B cell (primary cell): ENCODE results near the gene INO80C. TPM values are rescaled to one million over a fixed set of nuclear protein-coding genes. Genes with fewer than 3 reads are reported as not detected.

Experiments used
- ATAC-seq: fragments of 200-7000 bp; cut with Tn5 transposase; one replicate; pipeline ENCODE4 v1.10.0; 2021; ENCODE audit warnings: low read depth, mild to moderate bottlenecking, moderate number of reproducible peaks, moderate library complexity
- CTCF ChIA-PET: fragments of 350-600 bp; sonication (Branson Sonifier 250); formaldehyde crosslinking; loops from one replicate; lab custom pipeline; 2021; ENCODE audit warnings: antibody characterized with exemption, inconsistent platforms; lab: Charles Lee
- POLR2A ChIA-PET: fragments of 350-600 bp; sonication (Branson Sonifier 250); formaldehyde crosslinking; loops from one replicate; lab custom pipeline; 2021; ENCODE audit warnings: antibody characterized with exemption; lab: Charles Lee
- DNase-seq: peaks from one replicate; pipeline ENCODE4 v3.0.0; 2013
- H2AFZ ChIP-seq: 2 replicates; pipeline ENCODE4 v1.6.1; 2012; ENCODE audit warnings: mild to moderate bottlenecking, low read depth, low read length; ENCODE audit not compliant: insufficient read depth, poor library complexity, severe bottlenecking
- H3K27ac ChIP-seq, 2 donors: 1 replicate in 1 of 2; 2 replicates in 1 of 2; pipeline ENCODE4 v1.5.1; 2012 to 2013; ENCODE audit warnings: low read length in 2 of 2, mild to moderate bottlenecking in 2 of 2, moderate library complexity in 1 of 2
- H3K27me3 ChIP-seq, 4 experiments: fragments of 200-600 bp in 1 of 4; sonication (generic) in 1 of 4; replicated peaks in 1 of 4; 1 replicate in 2 of 4; 2 replicates in 2 of 4; pipeline versions ENCODE4 v1.6.1 to v1.7.0; 2013 to 2016; ENCODE audit warnings: low read length in 3 of 4, mild to moderate bottlenecking in 2 of 4, mixed read lengths in 1 of 4, moderate library complexity in 1 of 4; ENCODE audit not compliant: insufficient read depth in 4 of 4, control insufficient read depth in 3 of 4; ENCODE audit errors: control extremely low read depth in 1 of 4
- H3K36me3 ChIP-seq, 2 experiments: replicated peaks in 1 of 2; 1 replicate in 1 of 2; 2 replicates in 1 of 2; pipeline versions ENCODE4 v1.6.1 to v1.7.1; 2013; ENCODE audit warnings: low read length in 1 of 2; ENCODE audit not compliant: insufficient read depth in 2 of 2, control insufficient read depth in 1 of 2; ENCODE audit errors: control extremely low read depth in 1 of 2, extremely low read depth in 1 of 2
- H3K4me1 ChIP-seq, 2 donors: fragments of 200-600 bp in 1 of 2; sonication (generic) in 1 of 2; 1 replicate in 1 of 2; 2 replicates in 1 of 2; pipeline versions ENCODE4 v1.5.1 to v1.6.1; 2013 to 2017; ENCODE audit warnings: low read length in 2 of 2; ENCODE audit not compliant: control insufficient read depth in 2 of 2, insufficient read depth in 2 of 2
- H3K4me2 ChIP-seq: replicated peaks from 2 replicates; pipeline ENCODE3; 2012; ENCODE audit warnings: mild to moderate bottlenecking, low read depth, low read length; ENCODE audit not compliant: poor library complexity, severe bottlenecking
- H3K4me3 ChIP-seq, 5 experiments: fragments of 200-600 bp in 1 of 5; sonication (generic) in 1 of 5; 1 replicate in 3 of 5; 2 replicates in 2 of 5; pipeline versions ENCODE4 v1.5.1 to v1.7.0; 2011 to 2016; ENCODE audit warnings: low read length in 4 of 5, mild to moderate bottlenecking in 4 of 5, low read depth in 2 of 5, control low read depth in 1 of 5, moderate library complexity in 1 of 5; ENCODE audit not compliant: insufficient read depth in 1 of 5; ENCODE audit errors: control extremely low read depth in 1 of 5, extremely low read depth in 1 of 5
- H3K79me2 ChIP-seq: fragments of 200-600 bp; sonication (generic); one replicate; pipeline ENCODE4 v1.6.0; 2016; ENCODE audit warnings: low read length; ENCODE audit not compliant: control insufficient read depth, insufficient read depth
- H3K9ac ChIP-seq: fragments of 200-600 bp; sonication (generic); 2 replicates; pipeline ENCODE4 v1.6.1; 2017; ENCODE audit warnings: mild to moderate bottlenecking, low read length, moderate library complexity
- H3K9me3 ChIP-seq, 3 donors: one replicate each; pipeline versions ENCODE4 v1.6.1 to v1.7.1; 2013; ENCODE audit warnings: low read length in 2 of 3; ENCODE audit not compliant: control insufficient read depth in 2 of 3, insufficient read depth in 1 of 3; ENCODE audit errors: control extremely low read depth in 1 of 3
- H4K20me1 ChIP-seq: 2 replicates; pipeline ENCODE4 v1.6.0; 2012; ENCODE audit warnings: mild to moderate bottlenecking, low read length; ENCODE audit not compliant: insufficient read depth, control insufficient read depth, poor library complexity, severe bottlenecking
- H3K27ac Mint-ChIP-seq: one replicate; pipeline ENCODE4 v1.8.0; 2021; ENCODE audit warnings: mixed read lengths
- H3K27me3 Mint-ChIP-seq: one replicate; pipeline ENCODE4 v1.8.0; 2021; ENCODE audit warnings: mixed read lengths
- H3K4me1 Mint-ChIP-seq: one replicate; pipeline ENCODE4 v1.8.0; 2021; ENCODE audit warnings: mixed read lengths
- H3K4me3 Mint-ChIP-seq: one replicate; pipeline ENCODE4 v1.8.0; 2021; ENCODE audit warnings: mixed read lengths
- H3K9me3 Mint-ChIP-seq: one replicate; pipeline ENCODE4 v1.8.0; 2022; ENCODE audit warnings: mixed read lengths; ENCODE audit not compliant: insufficient read depth
- EZH2 ChIP-seq: IDR thresholded peaks from 2 replicates; pipeline ENCODE4 v1.6.1; 2012; ENCODE audit warnings: borderline replicate concordance, low read depth, mild to moderate bottlenecking, moderate library complexity, low read length; ENCODE audit not compliant: insufficient read depth, poor library complexity, severe bottlenecking
- WGBS: methylation state at CpG from one replicate; pipeline ENCODE4 v1.1.5; 2013; ENCODE audit warnings: missing lambda C conversion rate; ENCODE audit not compliant: insufficient coverage; 5-methylcytosine and 5-hydroxymethylcytosine counted together
- intact Hi-C: fragments of 100-400 bp; cut with micrococcal nuclease; formaldehyde crosslinking; loops from one replicate; pipeline ENCODE4 v1.10.0; 2022
- polyA plus RNA-seq: library from polyadenylated mRNA; depleted of rRNA; stranded (reverse); fragments of >200 nt; gene quantifications from 2 replicates; pipeline ENCODE4 v1.2.3, GENCODE V29; 2012
- total RNA-seq, 2 donors: library from RNA; stranded (reverse); fragments of 120-200 nt in 1 of 2; gene quantifications; 1 replicate in 1 of 2; 2 replicates in 1 of 2; pipeline versions ENCODE4 v1.2.3 to v1.2.4, GENCODE V29; 2013 to 2022
- TF ChIP-seq, protein P1 (sequence below): fragments of 200-600 bp; IDR thresholded peaks from one replicate; pipeline ENCODE4 v1.8.0; 2022; ENCODE audit warnings: antibody characterized with exemption, mild to moderate bottlenecking

INO80C gene
- total and polyA plus RNA-seq, 2 donors (not counting 1 experiment from before 2014, with no cell fraction given) = 18.2 to 37.9 TPM

DNA sequence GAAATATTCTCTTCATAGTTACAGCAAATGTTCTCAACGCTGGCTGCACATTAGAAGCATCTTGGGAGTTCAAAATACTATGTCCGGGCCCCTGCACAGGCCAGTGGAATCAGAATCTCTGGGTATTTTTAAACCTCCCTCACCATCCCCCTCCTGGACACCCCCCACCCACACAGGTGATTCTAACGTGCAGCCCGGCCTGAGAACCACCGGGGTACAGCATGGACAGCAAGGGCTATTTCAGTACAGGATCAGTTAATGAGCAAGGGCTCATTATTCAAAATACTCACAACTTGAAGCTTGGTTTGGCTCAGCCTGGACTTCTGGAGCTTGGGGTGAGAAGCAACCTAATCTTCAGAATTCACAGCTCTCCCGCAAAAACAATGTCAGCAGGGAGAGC lies 31.4 kb downstream of the INO80C start:
- Histone ChIP-seq H3K27me3 (no peaks in the 10 kb centered on the region), H3K79me2 (no peaks in the 10 kb centered on the region), H3K36me3 (peaks cover 0 to 12% of the 10 kb centered on the region in 2 experiments), H3K4me1 (peaks cover 13 to 17% of the 10 kb centered on the region in 2 donors), H2AFZ (no peak overlapping the region), H4K20me1 (no peaks in the 10 kb centered on the region), H3K4me2 (no peak overlapping the region), H3K9ac (no peak overlapping the region), H3K4me3 (no peak overlapping the region), H3K27ac (no peak overlapping the region), H3K9me3 (no peaks in the 10 kb centered on the region)
- WGBS = 32% methylated on average over 6 of the region's 6 CpGs
- no peak for TF ChIP-seq EZH2
- TF ChIP-seq, protein P1, sequence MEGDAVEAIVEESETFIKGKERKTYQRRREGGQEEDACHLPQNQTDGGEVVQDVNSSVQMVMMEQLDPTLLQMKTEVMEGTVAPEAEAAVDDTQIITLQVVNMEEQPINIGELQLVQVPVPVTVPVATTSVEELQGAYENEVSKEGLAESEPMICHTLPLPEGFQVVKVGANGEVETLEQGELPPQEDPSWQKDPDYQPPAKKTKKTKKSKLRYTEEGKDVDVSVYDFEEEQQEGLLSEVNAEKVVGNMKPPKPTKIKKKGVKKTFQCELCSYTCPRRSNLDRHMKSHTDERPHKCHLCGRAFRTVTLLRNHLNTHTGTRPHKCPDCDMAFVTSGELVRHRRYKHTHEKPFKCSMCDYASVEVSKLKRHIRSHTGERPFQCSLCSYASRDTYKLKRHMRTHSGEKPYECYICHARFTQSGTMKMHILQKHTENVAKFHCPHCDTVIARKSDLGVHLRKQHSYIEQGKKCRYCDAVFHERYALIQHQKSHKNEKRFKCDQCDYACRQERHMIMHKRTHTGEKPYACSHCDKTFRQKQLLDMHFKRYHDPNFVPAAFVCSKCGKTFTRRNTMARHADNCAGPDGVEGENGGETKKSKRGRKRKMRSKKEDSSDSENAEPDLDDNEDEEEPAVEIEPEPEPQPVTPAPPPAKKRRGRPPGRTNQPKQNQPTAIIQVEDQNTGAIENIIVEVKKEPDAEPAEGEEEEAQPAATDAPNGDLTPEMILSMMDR = no peak
- intact Hi-C loops = no loop called here
- Mint-ChIP-seq H3K27ac (no peak overlapping the region), H3K4me3 (no peak overlapping the region), H3K9me3 (no peaks in the 10 kb centered on the region), H3K4me1 (peaks cover 34% of the 10 kb centered on the region), H3K27me3 (no peaks in the 10 kb centered on the region)
- ChIA-PET POLR2A (interaction anchor here (0.7 kb wide), 1 partner anchor 120 kb away, joined by 4 read pairs; no protein-coding TSS in a partner anchor), CTCF (no interaction called here)
- DNase-seq (no peak), ATAC-seq (no peak)

DNA sequence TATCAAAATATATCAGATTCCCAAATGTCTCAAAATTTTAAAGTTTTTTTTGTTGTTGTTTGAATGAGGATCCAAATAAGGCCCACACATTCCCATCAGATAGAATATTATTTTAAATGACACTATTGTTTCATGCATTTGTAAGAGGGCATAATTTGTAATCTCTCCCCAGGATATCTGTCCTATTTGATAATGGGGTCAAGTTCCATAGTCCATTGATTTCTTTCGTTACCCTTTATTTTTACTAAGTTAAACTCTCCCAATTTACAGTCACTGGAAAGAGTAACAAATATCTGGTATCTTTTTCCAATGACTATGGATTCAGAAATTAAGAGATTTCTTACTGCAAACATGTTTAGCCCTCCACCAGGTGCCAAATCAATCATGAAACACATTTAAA lies 32.4 kb downstream of the INO80C start:
- Histone ChIP-seq H2AFZ (no peak overlapping the region), H3K79me2 (no peaks in the 10 kb centered on the region), H3K36me3 (peaks cover 0 to 4% of the 10 kb centered on the region in 2 experiments), H3K27me3 (no peaks in the 10 kb centered on the region), H4K20me1 (no peaks in the 10 kb centered on the region), H3K4me1 (peaks cover 13 to 17% of the 10 kb centered on the region in 2 donors), H3K4me2 (no peak overlapping the region), H3K9ac (no peak overlapping the region), H3K27ac (no peak overlapping the region), H3K4me3 (no peak overlapping the region), H3K9me3 (no peaks in the 10 kb centered on the region)
- peaks cover 34% of the 10 kb centered on the region for H3K4me1 Mint-ChIP-seq
- no peaks in the 10 kb centered on the region for H3K9me3 Mint-ChIP-seq
- POLR2A ChIA-PET = no interaction called here
- CTCF ChIA-PET = no interaction called here
- intact Hi-C loops = no loop called here
- no peak overlapping the region for H3K4me3 Mint-ChIP-seq
- TF ChIP-seq, protein P1 = no peak
- no peak for TF ChIP-seq EZH2
- H3K27ac Mint-ChIP-seq = no peak overlapping the region
- DNase-seq (no peak), ATAC-seq (no peak)
- no peaks in the 10 kb centered on the region for H3K27me3 Mint-ChIP-seq
- no CpG with 5 or more reads among the region's 1 CpG for WGBS
